Osteocyte (in vitro differentiated cells): ENCODE measurements around the gene SLFN14. TPM values are rescaled to one million over a fixed set of nuclear protein-coding genes. Genes with fewer than 3 reads are reported as not detected.
A peak's percentile ranks its signal among the peaks of the same experiment; 100 is the strongest.

ENCODE experiments used
- DNase-seq: peaks from one replicate; pipeline ENCODE4 v3.0.0; 2021; ENCODE audit warnings: mixed read lengths; ENCODE audit not compliant: unreplicated experiment; ENCODE audit errors: extremely low spot score
- H3K27ac Mint-ChIP-seq: one replicate; pipeline ENCODE4 v1.8.0; 2021; ENCODE audit warnings: mild to moderate bottlenecking, mixed read lengths; ENCODE audit not compliant: unreplicated experiment
- H3K27me3 Mint-ChIP-seq: one replicate; pipeline ENCODE4 v1.8.0; 2021; ENCODE audit warnings: mixed read lengths; ENCODE audit not compliant: unreplicated experiment
- H3K36me3 Mint-ChIP-seq: one replicate; pipeline ENCODE4 v1.8.0; 2021; ENCODE audit warnings: mixed read lengths; ENCODE audit not compliant: unreplicated experiment
- H3K4me1 Mint-ChIP-seq: one replicate; pipeline ENCODE4 v1.8.0; 2021; ENCODE audit warnings: mixed read lengths; ENCODE audit not compliant: unreplicated experiment
- H3K4me3 Mint-ChIP-seq: one replicate; pipeline ENCODE4 v1.8.0; 2021; ENCODE audit warnings: mild to moderate bottlenecking, moderate library complexity, mixed read lengths; ENCODE audit not compliant: unreplicated experiment
- H3K9me3 Mint-ChIP-seq: one replicate; pipeline ENCODE4 v1.8.0; 2021; ENCODE audit warnings: mixed read lengths; ENCODE audit not compliant: unreplicated experiment
- CTCF ChIP-seq: fragments of 200-600 bp; sonication (generic); IDR thresholded peaks from 2 replicates; pipeline ENCODE4 v1.5.0; 2021; ENCODE audit warnings: antibody characterized with exemption, mild to moderate bottlenecking, moderate library complexity
- total RNA-seq: library from RNA; stranded (reverse); gene quantifications from 2 replicates; pipeline ENCODE4 v1.2.1, GENCODE V29; 2021

Gene SLFN14
- total RNA-seq, 1 donor from 2014 or later, result not detected

- H3K9me3 Mint-ChIP-seq, result no peaks in the 10 kb centered on the region
- peak within 1 kb of the TSS; percentile 99 for H3K27ac Mint-ChIP-seq
- peak within 1 kb of the TSS; percentile 97 for H3K4me3 Mint-ChIP-seq
- H3K36me3 Mint-ChIP-seq, result no peaks in the 10 kb centered on the region
- peak; percentile 97 for DNase-seq
- H3K27me3 Mint-ChIP-seq, result peaks cover 14% of the 10 kb centered on the region
- H3K4me1 Mint-ChIP-seq, result peaks cover 35% of the 10 kb centered on the region
- no peak for TF ChIP-seq CTCF
These were observed 26.7 kb upstream of the SLFN14 start, which contains the start of gene AP2B1 for GRCh38 chr17:35587074-35587961. Gene AP2B1 (plus strand): TSS chr17:35587322. CDS start chr17:35594031, 6,709 bp downstream.

GRCh38 chr17:35586569-35587073, 26.0 kb upstream of the SLFN14 start:
- Mint-ChIP-seq H3K27ac (peak overlapping the region; percentile 99), H3K4me3 (peak overlapping the region; percentile 97), H3K4me1 (peaks cover 35% of the 10 kb centered on the region), H3K9me3 (no peaks in the 10 kb centered on the region), H3K36me3 (no peaks in the 10 kb centered on the region), H3K27me3 (peaks cover 16% of the 10 kb centered on the region)
- no peak for TF ChIP-seq CTCF
- DNase-seq, result no peak

GRCh38 chr17:35584061-35584460, 23.4 kb upstream of the SLFN14 start:
- Mint-ChIP-seq H3K36me3 (no peaks in the 10 kb centered on the region), H3K9me3 (no peaks in the 10 kb centered on the region), H3K4me1 (peaks cover 27% of the 10 kb centered on the region), H3K27me3 (peaks cover 16% of the 10 kb centered on the region), H3K27ac (no peak overlapping the region), H3K4me3 (no peak overlapping the region)
- no peak for TF ChIP-seq CTCF
- DNase-seq, result no peak

GRCh38 chr17:35578929-35579432, 18.4 kb upstream of the SLFN14 start:
- peaks cover 7% of the 10 kb centered on the region for H3K27me3 Mint-ChIP-seq

More at GRCh38 chr17:35578929-35579432, 18.4 kb upstream of the SLFN14 start:
- no peaks in the 10 kb centered on the region for H3K9me3 Mint-ChIP-seq
- H3K4me1 Mint-ChIP-seq, result peaks cover 25% of the 10 kb centered on the region
- H3K36me3 Mint-ChIP-seq, result peaks cover 5% of the 10 kb centered on the region
- H3K4me3 Mint-ChIP-seq, result peak overlapping the region; percentile 95
- peak overlapping the region; percentile 99 for H3K27ac Mint-ChIP-seq
- no peak for DNase-seq
- TF ChIP-seq CTCF, result no peak
